ENCODE data around the gene LSS. TPM values are rescaled to one million over a fixed set of nuclear protein-coding genes. Genes with fewer than 3 reads are reported as not detected.
"Not testable (repeated sequence)": the region's sequence is repeated elsewhere in the genome, so short reads cannot be mapped to it uniquely, and the experiment has no call there.

The LSS gene
- total and polyA plus RNA-seq, 8 donors, result 34.9 to 184 (median 54.5) TPM

DNA sequence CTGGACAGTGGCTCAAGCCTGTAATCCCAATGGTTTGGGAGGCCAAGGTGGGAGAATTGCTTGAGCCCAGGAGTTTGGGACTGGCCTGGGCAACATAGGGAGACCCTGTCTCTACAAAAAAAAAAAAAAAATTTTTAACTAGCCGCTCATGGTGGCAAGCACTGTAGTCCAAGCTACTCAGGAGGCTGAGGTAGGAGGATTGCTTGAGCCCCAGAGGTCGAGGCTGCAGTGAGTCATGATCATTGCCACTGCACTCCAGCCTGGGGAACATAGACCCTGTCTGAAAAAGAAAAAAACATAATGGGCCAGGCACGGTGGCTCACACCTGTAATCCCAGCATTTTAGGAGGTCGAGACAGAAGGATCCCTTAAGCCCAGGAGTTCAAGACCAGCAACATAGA, 49.6 kb downstream of the LSS start:
- Histone ChIP-seq H3K27ac (no peak overlapping the region), H3K9me3 (peaks cover 0 to 15% of the 10 kb centered on the region in 2 donors), H3K4me1 (no peaks in the 10 kb centered on the region), H3K36me3 (no peaks in the 10 kb centered on the region), H3K27me3 (no peaks in the 10 kb centered on the region), H3K4me3 (no peak overlapping the region)
- DNase-seq (no peak), ATAC-seq (no peak)
- intact Hi-C loops (cut with DNase I), result no loop called here
- TF ChIP-seq, protein P1, sequence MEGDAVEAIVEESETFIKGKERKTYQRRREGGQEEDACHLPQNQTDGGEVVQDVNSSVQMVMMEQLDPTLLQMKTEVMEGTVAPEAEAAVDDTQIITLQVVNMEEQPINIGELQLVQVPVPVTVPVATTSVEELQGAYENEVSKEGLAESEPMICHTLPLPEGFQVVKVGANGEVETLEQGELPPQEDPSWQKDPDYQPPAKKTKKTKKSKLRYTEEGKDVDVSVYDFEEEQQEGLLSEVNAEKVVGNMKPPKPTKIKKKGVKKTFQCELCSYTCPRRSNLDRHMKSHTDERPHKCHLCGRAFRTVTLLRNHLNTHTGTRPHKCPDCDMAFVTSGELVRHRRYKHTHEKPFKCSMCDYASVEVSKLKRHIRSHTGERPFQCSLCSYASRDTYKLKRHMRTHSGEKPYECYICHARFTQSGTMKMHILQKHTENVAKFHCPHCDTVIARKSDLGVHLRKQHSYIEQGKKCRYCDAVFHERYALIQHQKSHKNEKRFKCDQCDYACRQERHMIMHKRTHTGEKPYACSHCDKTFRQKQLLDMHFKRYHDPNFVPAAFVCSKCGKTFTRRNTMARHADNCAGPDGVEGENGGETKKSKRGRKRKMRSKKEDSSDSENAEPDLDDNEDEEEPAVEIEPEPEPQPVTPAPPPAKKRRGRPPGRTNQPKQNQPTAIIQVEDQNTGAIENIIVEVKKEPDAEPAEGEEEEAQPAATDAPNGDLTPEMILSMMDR (IDR thresholded peaks at IDR 0.05), result no peak

DNA sequence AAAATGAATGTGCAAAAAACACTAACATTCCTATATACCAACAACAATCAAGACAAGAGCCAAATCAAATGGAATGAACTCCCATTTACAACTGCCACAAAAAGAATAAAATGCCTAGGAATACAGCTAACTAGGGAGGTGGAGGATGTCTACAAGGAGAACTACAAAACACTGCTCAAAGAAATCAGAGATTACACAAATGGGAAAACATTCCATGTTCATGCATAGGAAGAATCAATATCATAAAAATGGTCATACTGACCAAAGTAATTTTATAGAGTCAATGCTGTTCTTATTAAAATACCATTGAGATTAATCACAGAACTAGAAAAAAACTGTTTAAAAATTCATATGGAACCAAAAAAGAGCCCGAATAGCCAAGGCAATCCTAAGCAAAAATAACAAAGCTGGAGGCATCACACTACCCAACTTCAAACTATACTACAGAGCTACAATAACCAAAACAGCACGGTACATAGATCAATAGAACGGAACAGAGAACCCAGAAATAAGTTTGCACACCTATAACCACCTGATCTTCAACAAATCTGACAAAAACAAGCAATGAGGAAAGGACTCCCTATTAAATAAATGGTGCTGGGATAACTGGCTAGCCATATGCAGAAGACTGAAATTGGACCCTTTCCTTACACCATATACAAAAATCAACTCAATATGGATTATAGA, 52.0 kb downstream of the LSS start:
- peaks cover 0 to 15% of the 10 kb centered on the region in 2 donors for H3K9me3 ChIP-seq
- intact Hi-C loops (cut with DNase I); ATAC-seq; H3K4me1 ChIP-seq; DNase-seq; H3K27ac ChIP-seq; H3K4me3 ChIP-seq; H3K36me3 ChIP-seq; H3K27me3 ChIP-seq: not testable (repeated sequence)

DNA sequence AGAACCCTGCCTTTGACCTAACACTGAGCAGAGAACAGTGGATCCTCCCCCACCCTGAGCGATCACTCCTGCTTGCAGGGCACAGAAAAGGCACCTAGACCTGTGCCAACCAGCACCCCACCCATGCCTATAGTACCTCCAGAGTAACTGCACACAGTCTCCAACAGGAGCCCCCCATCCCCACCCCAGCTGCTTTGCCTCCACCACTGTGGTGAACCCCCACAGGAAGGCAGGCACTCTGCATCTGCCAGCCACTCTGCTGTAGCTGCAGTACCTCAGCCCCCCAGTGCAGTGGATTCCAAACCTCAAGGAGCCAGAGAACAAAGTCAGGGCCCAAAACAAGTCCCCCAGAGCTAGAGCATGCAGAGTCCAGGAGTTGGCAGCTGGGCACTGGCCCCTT, 55.0 kb downstream of the LSS start:
- intact Hi-C loops (cut with DNase I), result no loop called here
- TF ChIP-seq, protein P1 (IDR thresholded peaks at IDR 0.05), result no peak
- DNase-seq (no peak), ATAC-seq (no peak)
- H3K9me3 ChIP-seq, result peaks cover 0 to 15% of the 10 kb centered on the region in 2 donors
- H3K4me3 ChIP-seq, result no peak overlapping the region
- H3K27ac ChIP-seq, result no peak overlapping the region
- no peaks in the 10 kb centered on the region for H3K4me1 ChIP-seq
- no peaks in the 10 kb centered on the region for H3K27me3 ChIP-seq
- no peaks in the 10 kb centered on the region for H3K36me3 ChIP-seq

DNA sequence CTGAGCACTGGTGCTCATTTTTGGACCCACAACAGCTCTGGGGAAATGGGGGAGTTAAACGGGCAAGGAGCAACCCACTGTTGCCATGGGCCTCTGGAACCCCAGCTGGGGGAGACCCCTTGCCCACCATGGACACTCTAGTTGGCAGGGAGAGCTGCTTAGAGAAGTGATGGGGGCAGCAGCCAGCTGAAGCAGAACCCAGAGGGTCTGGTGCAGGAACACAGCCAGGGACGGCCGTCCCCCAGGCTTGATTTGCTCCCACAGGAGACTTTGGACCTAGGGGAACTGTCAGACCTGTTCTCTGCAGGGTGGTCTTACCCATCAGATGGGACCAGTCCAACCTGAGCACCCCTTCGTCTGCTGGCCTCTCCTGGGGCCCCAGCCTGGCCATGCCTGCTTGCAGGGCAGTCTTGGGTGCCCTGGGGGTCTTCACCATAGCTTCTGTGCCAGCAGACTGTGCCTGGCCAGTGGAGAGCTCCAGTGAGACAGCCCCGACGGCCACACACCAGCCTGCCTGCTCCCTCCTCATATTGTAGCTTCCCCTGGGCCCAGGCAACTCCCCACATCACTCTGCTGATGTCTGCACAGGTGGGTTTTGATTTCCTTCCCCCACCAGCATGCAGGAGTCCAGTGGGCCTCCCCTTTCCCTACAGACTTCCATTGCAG, 55.6 kb downstream of the LSS start:
- no peak overlapping the region for H3K27ac ChIP-seq
- no peak for ATAC-seq
- TF ChIP-seq, protein P1 (IDR thresholded peaks at IDR 0.05), result no peak
- intact Hi-C loops (cut with DNase I), result no loop called here
- H3K4me3 ChIP-seq, result no peak overlapping the region
- H3K27me3 ChIP-seq, result no peaks in the 10 kb centered on the region
- H3K36me3 ChIP-seq, result no peaks in the 10 kb centered on the region
- H3K4me1 ChIP-seq, result no peaks in the 10 kb centered on the region
- DNase-seq, result no peak
- H3K9me3 ChIP-seq, result peaks cover 0 to 15% of the 10 kb centered on the region in 2 donors

DNA sequence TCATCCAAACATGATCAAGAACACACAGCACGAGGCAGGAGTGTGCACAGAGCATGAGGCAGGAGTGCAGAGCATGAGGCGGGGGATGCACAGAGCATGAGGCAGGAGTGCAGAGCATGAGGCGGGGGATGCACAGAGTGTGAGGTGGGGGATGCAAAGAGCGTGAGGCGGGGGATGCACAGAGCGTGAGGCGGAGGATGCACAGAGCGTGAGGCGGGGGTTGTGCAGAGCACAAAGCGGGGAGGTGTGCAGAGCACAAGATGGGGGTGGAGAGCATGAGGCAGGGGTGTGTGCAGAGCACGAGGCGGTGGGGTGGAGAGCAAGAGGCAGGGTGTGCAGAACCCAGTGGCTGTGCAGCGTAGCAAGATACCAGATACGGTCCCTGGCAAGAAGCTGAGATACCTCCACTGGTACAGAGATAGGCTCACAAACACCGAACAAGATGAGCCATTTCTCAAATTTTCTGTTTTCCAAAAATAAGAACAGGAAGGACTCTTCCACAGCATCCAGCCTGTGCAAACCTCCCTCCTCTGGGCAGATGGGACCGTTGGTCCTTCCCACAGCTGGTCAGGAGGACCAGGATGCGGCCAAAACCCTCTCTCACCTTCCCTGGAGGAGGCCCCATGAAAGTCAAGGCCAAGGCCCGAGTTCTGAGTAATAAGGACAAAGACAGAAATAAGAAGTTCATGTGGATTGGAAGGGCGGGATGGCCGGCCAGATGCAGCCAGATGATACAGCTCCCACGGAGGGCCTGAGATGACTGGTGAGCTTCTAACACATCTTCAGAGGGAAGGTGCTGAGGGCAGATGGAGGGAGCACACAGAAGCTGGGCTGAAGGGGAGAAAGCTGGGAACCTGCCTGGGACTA, 56.3 kb downstream of the LSS start:
- no peaks in the 10 kb centered on the region for H3K4me1 ChIP-seq
- DNase-seq (peak in 1 of 4 donors; percentile 55), ATAC-seq (no peak)
- peaks cover 0 to 15% of the 10 kb centered on the region in 2 donors for H3K9me3 ChIP-seq
- H3K27me3 ChIP-seq, result no peaks in the 10 kb centered on the region
- H3K4me3 ChIP-seq, result no peak overlapping the region
- intact Hi-C loops (cut with DNase I), result no loop called here
- no peaks in the 10 kb centered on the region for H3K36me3 ChIP-seq
- H3K27ac ChIP-seq, result no peak overlapping the region
- TF ChIP-seq, protein P1 (IDR thresholded peaks at IDR 0.05), result no peak

Data from left lung (tissue), 10 donors.